Duodenal mucosa (tissue), 2 donors: ENCODE measurements around the gene KRTAP4-3.
"Not testable (repeated sequence)": the region's sequence is repeated elsewhere in the genome, so short reads cannot be mapped to it uniquely, and the experiment has no call there.

ENCODE experiments used
- H3K27ac ChIP-seq: one replicate; pipeline ENCODE4 v1.7.0; 2013; ENCODE audit warnings: low read depth, low read length
- H3K27me3 ChIP-seq, 2 donors: one replicate each; pipeline ENCODE4 v1.7.0; 2013; ENCODE audit warnings: low read length in 2 of 2, control low read depth in 1 of 2; ENCODE audit not compliant: insufficient read depth in 2 of 2, control insufficient read depth in 1 of 2
- H3K36me3 ChIP-seq, 2 donors: one replicate each; pipeline ENCODE4 v1.7.0; 2013; ENCODE audit warnings: low read length in 2 of 2, control low read depth in 1 of 2; ENCODE audit not compliant: insufficient read depth in 2 of 2, control insufficient read depth in 1 of 2
- H3K4me1 ChIP-seq, 2 donors: one replicate each; pipeline ENCODE4 v1.7.0; 2013; ENCODE audit warnings: low read length in 2 of 2, control low read depth in 1 of 2; ENCODE audit not compliant: insufficient read depth in 2 of 2, control insufficient read depth in 1 of 2
- H3K4me3 ChIP-seq, 2 donors: one replicate each; pipeline ENCODE4 v1.7.0; 2013; ENCODE audit warnings: low read length in 2 of 2, low read depth in 1 of 2
- H3K9ac ChIP-seq, 2 donors: one replicate each; pipeline ENCODE4 v1.7.0; 2013; ENCODE audit warnings: low read length in 2 of 2, low read depth in 1 of 2
- H3K9me3 ChIP-seq, 2 donors: one replicate each; pipeline ENCODE4 v1.7.0; 2013; ENCODE audit warnings: low read length in 2 of 2, control low read depth in 1 of 2; ENCODE audit not compliant: control insufficient read depth in 1 of 2

KRTAP4-3 gene

DNA sequence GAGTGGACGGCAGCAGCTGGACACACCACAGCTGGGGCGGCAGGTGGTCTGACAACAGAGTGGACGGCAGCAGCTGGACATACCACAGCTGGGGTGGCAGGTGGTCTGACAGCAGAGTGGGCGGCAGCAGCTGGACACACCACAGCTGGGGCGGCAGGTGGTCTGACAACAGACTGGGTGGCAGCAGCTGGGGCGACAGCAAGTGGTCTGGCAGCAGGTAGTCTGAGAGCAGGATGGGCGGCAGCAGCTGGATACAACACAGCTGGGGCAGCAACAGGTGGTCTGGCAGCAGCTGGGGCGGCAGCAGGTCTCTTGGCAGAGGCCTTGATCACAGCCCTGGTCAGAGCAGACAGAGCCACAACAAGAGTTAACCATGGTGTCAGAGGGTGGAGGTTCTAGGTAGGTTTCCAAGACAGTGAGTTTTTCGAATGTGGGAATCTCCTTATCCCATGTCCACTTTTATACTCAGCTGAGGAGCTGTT is 16.5 kb upstream of the KRTAP4-3 start, which contains the start of gene KRTAP4-1:
KRTAP4-1 (minus strand) TSS at position 432 of the 482 bp plus-strand sequence; CDS start at position 375, 57 bp downstream.
- H3K27ac ChIP-seq = no peak within 1 kb of the TSS
- H3K27me3 ChIP-seq = peaks cover 16 to 20% of the 10 kb centered on the region in 2 donors
- no peak within 1 kb of the TSS for H3K9ac ChIP-seq
- no peak within 1 kb of the TSS for H3K4me3 ChIP-seq
- peaks cover 0 to 5% of the 10 kb centered on the region in 2 donors for H3K4me1 ChIP-seq
- no peaks in the 10 kb centered on the region for H3K36me3 ChIP-seq
- no peaks in the 10 kb centered on the region for H3K9me3 ChIP-seq

GRCh38 chr17:41178843-41179616 is 11.0 kb upstream of the KRTAP4-3 start:
- no peak overlapping the region for H3K9ac ChIP-seq
- no peaks in the 10 kb centered on the region for H3K9me3 ChIP-seq
- peaks cover 0 to 5% of the 10 kb centered on the region in 2 donors for H3K4me1 ChIP-seq
- no peak overlapping the region for H3K4me3 ChIP-seq
- no peak overlapping the region for H3K27ac ChIP-seq
- no peaks in the 10 kb centered on the region for H3K36me3 ChIP-seq
- H3K27me3 ChIP-seq = peaks cover 4 to 23% of the 10 kb centered on the region in 2 donors

GRCh38 chr17:41178341-41178740 is 10.3 kb upstream of the KRTAP4-3 start:
- Histone ChIP-seq H3K4me1 (peaks cover 0 to 5% of the 10 kb centered on the region in 2 donors), H3K36me3 (no peaks in the 10 kb centered on the region), H3K4me3 (no peak overlapping the region), H3K9me3 (no peaks in the 10 kb centered on the region), H3K9ac (no peak overlapping the region), H3K27ac (no peak overlapping the region), H3K27me3 (peaks cover 4 to 23% of the 10 kb centered on the region in 2 donors)

- Histone ChIP-seq H3K27ac (no peak within 1 kb of the TSS), H3K36me3 (no peaks in the 10 kb centered on the region), H3K4me1 (peaks cover 0 to 5% of the 10 kb centered on the region in 2 donors), H3K27me3 (peaks cover 4 to 23% of the 10 kb centered on the region in 2 donors), H3K9ac (no peak within 1 kb of the TSS), H3K4me3 (no peak within 1 kb of the TSS), H3K9me3 (no peaks in the 10 kb centered on the region)
These were observed 9.8 kb upstream of the KRTAP4-3 start, which contains the start of gene KRTAP4-2 for GRCh38 chr17:41177727-41178271. KRTAP4-2 (minus strand) TSS chr17:41178221; CDS start chr17:41178164, 57 bp downstream.

DNA sequence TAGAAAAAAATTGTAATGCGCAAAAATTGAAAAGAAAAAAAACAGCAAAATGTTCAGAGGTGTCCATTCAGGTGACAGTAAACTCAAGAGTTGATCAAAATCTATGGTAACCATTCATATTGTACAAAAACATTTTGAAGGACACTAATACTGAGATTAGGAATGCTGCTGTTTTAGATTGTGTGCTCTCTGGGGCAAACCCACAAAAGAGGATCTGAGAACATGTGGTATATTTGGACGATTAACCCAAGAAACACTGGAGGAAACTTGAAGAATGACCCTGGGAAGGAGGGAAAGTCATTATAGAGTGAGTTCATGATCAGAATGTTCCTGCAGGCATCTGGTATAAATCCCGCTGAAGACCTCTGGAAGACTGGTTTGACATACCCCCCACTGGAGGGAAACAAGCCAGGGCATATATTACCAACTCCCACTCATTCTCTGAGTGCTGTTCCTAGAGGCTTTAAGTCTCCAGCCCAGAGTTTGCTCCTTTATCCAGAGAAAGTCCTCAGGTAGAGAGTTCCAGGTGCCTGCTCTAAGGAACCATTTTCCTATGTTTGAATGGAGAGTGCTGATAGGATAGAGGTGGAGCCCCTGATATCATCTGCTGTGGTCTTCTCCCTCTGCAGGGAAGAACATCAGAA is 8.8 kb upstream of the KRTAP4-3 start:
- no peak overlapping the region for H3K27ac ChIP-seq
- H3K9ac ChIP-seq = no peak overlapping the region
- H3K4me3 ChIP-seq = no peak overlapping the region
- H3K9me3 ChIP-seq = no peaks in the 10 kb centered on the region
- peaks cover 4 to 26% of the 10 kb centered on the region in 2 donors for H3K27me3 ChIP-seq
- H3K4me1 ChIP-seq = peaks cover 0 to 4% of the 10 kb centered on the region in 2 donors
- H3K36me3 ChIP-seq = no peaks in the 10 kb centered on the region

GRCh38 chr17:41171886-41172285 is 3.9 kb upstream of the KRTAP4-3 start:
- Histone ChIP-seq H3K9ac (no peak overlapping the region), H3K9me3 (no peaks in the 10 kb centered on the region), H3K27me3 (peaks cover 4 to 15% of the 10 kb centered on the region in 2 donors), H3K4me3 (no peak overlapping the region), H3K36me3 (no peaks in the 10 kb centered on the region), H3K4me1 (no peaks in the 10 kb centered on the region), H3K27ac (no peak overlapping the region)

DNA sequence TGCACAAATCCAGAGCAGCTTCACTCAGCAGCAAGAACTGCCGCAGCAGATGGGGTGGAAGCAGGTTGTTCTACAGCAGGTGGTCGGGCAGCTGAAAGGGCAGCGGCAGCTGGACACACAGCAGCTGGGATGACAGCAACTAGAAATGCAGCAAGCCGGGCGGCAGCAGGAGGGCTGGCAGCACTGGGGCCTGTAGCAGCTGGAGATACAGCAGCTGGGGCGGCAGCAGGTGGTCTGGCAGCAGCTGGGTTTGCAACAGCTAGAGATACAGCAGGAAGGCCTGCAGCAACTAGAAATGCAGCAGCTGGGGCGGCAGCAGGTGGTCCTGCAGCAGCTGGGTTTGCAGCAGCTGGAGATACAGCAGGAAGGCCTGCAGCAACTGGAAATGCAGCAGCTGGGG is 460 bp downstream of the KRTAP4-3 start:
- no peak overlapping the region for H3K27ac ChIP-seq
- H3K9ac ChIP-seq = no peak overlapping the region
- no peaks in the 10 kb centered on the region for H3K4me1 ChIP-seq
- H3K4me3 ChIP-seq = no peak overlapping the region
- no peaks in the 10 kb centered on the region for H3K36me3 ChIP-seq
- H3K27me3 ChIP-seq = peaks cover 0 to 6% of the 10 kb centered on the region in 2 donors
- H3K9me3 ChIP-seq = no peaks in the 10 kb centered on the region

- no peak overlapping the region for H3K9ac ChIP-seq
- peaks cover 0 to 3% of the 10 kb centered on the region in 2 donors for H3K27me3 ChIP-seq
- H3K36me3 ChIP-seq = no peaks in the 10 kb centered on the region
- H3K4me3 ChIP-seq = no peak overlapping the region
- no peaks in the 10 kb centered on the region for H3K9me3 ChIP-seq
- H3K27ac ChIP-seq = no peak overlapping the region
- H3K4me1 ChIP-seq = no peaks in the 10 kb centered on the region
These were observed 4.2 kb downstream of the KRTAP4-3 start for GRCh38 chr17:41163828-41164227.

DNA sequence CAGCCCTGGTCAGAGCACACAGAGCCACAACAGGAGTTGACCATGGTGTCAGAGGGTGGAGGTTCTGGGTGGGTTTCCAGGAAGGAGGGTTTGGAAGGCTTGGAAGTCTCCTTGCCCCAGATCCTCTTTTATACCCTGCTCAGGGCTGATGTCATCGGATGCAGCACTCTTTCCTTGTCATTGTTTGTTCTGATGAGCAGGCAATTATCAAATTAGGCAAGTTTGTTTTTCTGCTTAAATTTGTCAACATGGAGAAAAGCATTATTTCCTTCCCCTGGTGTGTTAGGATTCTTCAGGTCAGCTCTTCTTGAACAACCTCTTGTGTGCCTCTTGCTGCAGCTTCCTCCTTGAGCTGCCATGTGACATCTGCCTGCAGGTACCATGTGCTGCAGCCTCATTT is 7.4 kb downstream of the KRTAP4-3 start, which contains the start of gene KRTAP4-4:
KRTAP4-4 (minus strand) TSS at position 101 of the 400 bp plus-strand sequence; CDS start at position 44, 57 bp downstream.
- no peak within 1 kb of the TSS for H3K4me3 ChIP-seq
- H3K4me1 ChIP-seq = no peaks in the 10 kb centered on the region
- H3K27ac ChIP-seq = no peak within 1 kb of the TSS
- no peak within 1 kb of the TSS for H3K9ac ChIP-seq
- H3K27me3 ChIP-seq = peaks cover 0 to 4% of the 10 kb centered on the region in 2 donors
- no peaks in the 10 kb centered on the region for H3K36me3 ChIP-seq
- no peaks in the 10 kb centered on the region for H3K9me3 ChIP-seq

GRCh38 chr17:41160190-41160589 is 7.8 kb downstream of the KRTAP4-3 start:
- H3K4me3 ChIP-seq, H3K27me3 ChIP-seq, H3K36me3 ChIP-seq, H3K27ac ChIP-seq, H3K4me1 ChIP-seq, H3K9me3 ChIP-seq, H3K9ac ChIP-seq: not testable (repeated sequence)
